Testis (tissue), 3 donors: ENCODE results near the gene POPDC3. TPM values are rescaled to one million over a fixed set of nuclear protein-coding genes. Genes with fewer than 3 reads are reported as not detected.

Source experiments
- DNase-seq: peaks from one replicate; pipeline ENCODE4 v3.0.0-alpha.2; 2019
- H3K27ac ChIP-seq, 2 donors: fragments of 200-600 bp; sonication (generic); one replicate each; pipeline ENCODE4 v1.5.1; 2019
- H3K27me3 ChIP-seq: fragments of 200-600 bp; sonication (generic); one replicate; pipeline ENCODE4 v1.5.1; 2019
- H3K36me3 ChIP-seq: fragments of 200-600 bp; sonication (generic); one replicate; pipeline ENCODE4 v1.5.1; 2017; ENCODE audit warnings: low read depth; ENCODE audit errors: missing control alignments
- H3K4me1 ChIP-seq: fragments of 200-600 bp; sonication (generic); one replicate; pipeline ENCODE4 v1.5.1; 2019
- H3K4me3 ChIP-seq, 2 donors: fragments of 200-600 bp; sonication (generic); one replicate each; pipeline ENCODE4 v1.5.1; 2017 to 2019
- H3K9me3 ChIP-seq: fragments of 200-600 bp; sonication (generic); one replicate; pipeline ENCODE4 v1.5.1; 2017
- CTCF ChIP-seq, 3 experiments: fragments of 450-650 bp in 2 of 3; fragments of 200-600 bp in 1 of 3; sonication (generic) in 1 of 3; IDR thresholded peaks; one replicate each; pipeline ENCODE4 v1.5.1; 2016 to 2019; ENCODE audit warnings: antibody characterized with exemption in 3 of 3, mild to moderate bottlenecking in 2 of 3, moderate library complexity in 1 of 3
- POLR2A ChIP-seq: fragments of 450-650 bp; IDR thresholded peaks from one replicate; pipeline ENCODE4 v1.6.1; 2017; ENCODE audit warnings: antibody characterized with exemption, mild to moderate bottlenecking, moderate library complexity
- WGBS, 2 donors: methylation state at CpG; one replicate each; pipeline ENCODE4 v1.1.5; 2018; 5-methylcytosine and 5-hydroxymethylcytosine counted together
- intact Hi-C: fragments of 100-400 bp; cut with DNase I; formaldehyde crosslinking; loops from one replicate; pipeline ENCODE4 v1.15.1; 2023; ENCODE audit warnings: low total_unique reads
- polyA plus RNA-seq: library from polyadenylated mRNA; stranded (reverse); fragments of 350-450 nt; fragmentation: Illumina TruSeq; extraction: RNeasy Lipid Tissue Mini Kit (QIAGEN cat#74804); gene quantifications from one replicate; pipeline ENCODE4 v1.2.3, GENCODE V29; 2014; ENCODE audit warnings: low read depth, low replicate concordance; ENCODE audit not compliant: insufficient read depth
- total RNA-seq, 2 donors: library from RNA; depleted of rRNA; stranded (reverse); fragments of >200 nt; gene quantifications; one replicate each; pipeline ENCODE4 v1.2.3, GENCODE V29; 2016

Gene POPDC3
- total and polyA plus RNA-seq, 3 donors from 2014 or later: 7.8 to 13.8 (median 9.8) TPM

- intact Hi-C loops: no loop called here
- TF ChIP-seq CTCF (IDR thresholded peaks at IDR 0.05): no peak
- no peak for TF ChIP-seq POLR2A
- WGBS, 2 donors: 74 to 86% methylated on average over 3 of the region's 3 CpGs
- Histone ChIP-seq H3K9me3 (no peaks in the 10 kb centered on the region), H3K36me3 (no peaks in the 10 kb centered on the region), H3K27ac (no peak overlapping the region), H3K27me3 (no peaks in the 10 kb centered on the region), H3K4me1 (no peaks in the 10 kb centered on the region), H3K4me3 (no peak overlapping the region)
- DNase-seq: no peak
Observed at GRCh38 chr6:105121981-105122380, 57.8 kb downstream of the POPDC3 start.

GRCh38 chr6:105120570-105120969 lies 59.2 kb downstream of the POPDC3 start:
- TF ChIP-seq POLR2A (no peak), CTCF (IDR thresholded peaks at IDR 0.05) (no peak)
- Histone ChIP-seq H3K4me3 (no peak overlapping the region), H3K36me3 (no peaks in the 10 kb centered on the region), H3K27me3 (no peaks in the 10 kb centered on the region), H3K9me3 (no peaks in the 10 kb centered on the region), H3K27ac (no peak overlapping the region), H3K4me1 (no peaks in the 10 kb centered on the region)
- no peak for DNase-seq
- intact Hi-C loops: no loop called here
- WGBS, 2 donors: 87% methylated on average over 5 of the region's 5 CpGs

GRCh38 chr6:105116150-105116549 lies 63.7 kb downstream of the POPDC3 start:
- H3K4me3 ChIP-seq: no peak overlapping the region
- H3K9me3 ChIP-seq: no peaks in the 10 kb centered on the region
- no peaks in the 10 kb centered on the region for H3K4me1 ChIP-seq
- no peak overlapping the region for H3K27ac ChIP-seq
- no peaks in the 10 kb centered on the region for H3K27me3 ChIP-seq
- H3K36me3 ChIP-seq: no peaks in the 10 kb centered on the region
- no peak for DNase-seq
- TF ChIP-seq POLR2A: no peak
- no peak for TF ChIP-seq CTCF (IDR thresholded peaks at IDR 0.05)
- intact Hi-C loops: no loop called here
- 81 to 90% methylated on average over 5 of the region's 5 CpGs for WGBS, 2 donors

GRCh38 chr6:105113422-105113821 lies 66.4 kb downstream of the POPDC3 start:
- no peaks in the 10 kb centered on the region for H3K27me3 ChIP-seq
- H3K9me3 ChIP-seq: no peaks in the 10 kb centered on the region
- DNase-seq: no peak
- intact Hi-C loops: no loop called here
- H3K27ac ChIP-seq: no peak overlapping the region
- WGBS, 2 donors: 55 to 66% methylated on average over 6 of the region's 6 CpGs
- H3K4me1 ChIP-seq: no peaks in the 10 kb centered on the region
- TF ChIP-seq CTCF (IDR thresholded peaks at IDR 0.05) (no peak), POLR2A (no peak)
- H3K36me3 ChIP-seq: no peaks in the 10 kb centered on the region
- H3K4me3 ChIP-seq: no peak overlapping the region

GRCh38 chr6:105112577-105112976 lies 67.2 kb downstream of the POPDC3 start:
- no peak for TF ChIP-seq CTCF (IDR thresholded peaks at IDR 0.05)
- no peak for TF ChIP-seq POLR2A
- DNase-seq: no peak

More at GRCh38 chr6:105112577-105112976, 67.2 kb downstream of the POPDC3 start:
- intact Hi-C loops: no loop called here
- Histone ChIP-seq H3K36me3 (no peaks in the 10 kb centered on the region), H3K27ac (no peak overlapping the region), H3K9me3 (no peaks in the 10 kb centered on the region), H3K4me3 (no peak overlapping the region), H3K4me1 (no peaks in the 10 kb centered on the region), H3K27me3 (no peaks in the 10 kb centered on the region)
- WGBS, 2 donors: 96 to 100% methylated on average over 1 of the region's 1 CpG
